Endothelial cell of umbilical vein (primary cell): ENCODE measurements around the gene CEACAM3. TPM values are rescaled to one million over a fixed set of nuclear protein-coding genes. Genes with fewer than 3 reads are reported as not detected.

Experiments
- BruUV-seq: library from RNA; stranded (reverse); fragments of 400-500 nt; replicated peaks from 2 replicates; lab custom pipeline; 2021; lab: Mats Ljungman, UMichigan
- CTCF ChIA-PET: fragments of 300-600, 350-600 bp; sonication (Branson Sonifier 250); formaldehyde crosslinking; loops from one replicate; lab custom pipeline; 2021; ENCODE audit warnings: antibody characterized with exemption, inconsistent platforms; lab: Charles Lee
- POLR2A ChIA-PET: fragments of 300-600, 350-600 bp; sonication (Branson Sonifier 250); formaldehyde crosslinking; loops from one replicate; lab custom pipeline; 2021; ENCODE audit warnings: antibody characterized with exemption, inconsistent platforms; lab: Charles Lee
- DNase-seq: peaks from one replicate; pipeline ENCODE4 v3.0.0-alpha.2; 2011; ENCODE audit warnings: low read depth, low spot score
- FAIRE-seq: peaks from 2 replicates; lab custom pipeline; 2011; peaks lifted over from hg19 to GRCh38; lab: Jason Lieb, UNC
- H2AFZ ChIP-seq: 2 replicates; pipeline ENCODE4 v1.6.0; 2012; ENCODE audit warnings: low read depth, low read length, control low read depth, inconsistent platforms
- H3K27ac ChIP-seq: 2 replicates; pipeline ENCODE4 v1.5.1; 2011; ENCODE audit warnings: low read depth, mild to moderate bottlenecking, control low read depth, low read length, moderate library complexity; ENCODE audit not compliant: insufficient read depth
- H3K27me3 ChIP-seq, 2 experiments: 2 replicates each; pipeline versions ENCODE4 v1.6.0 to v1.6.1; 2011; ENCODE audit warnings: low read length in 2 of 2, mixed read lengths in 1 of 2; ENCODE audit not compliant: control insufficient read depth in 2 of 2, insufficient read depth in 2 of 2
- H3K36me3 ChIP-seq, 2 experiments: 2 replicates in 1 of 2; 3 replicates in 1 of 2; pipeline ENCODE4 v1.5.1; 2011; ENCODE audit warnings: low read length in 2 of 2, mild to moderate bottlenecking in 1 of 2, moderate library complexity in 1 of 2; ENCODE audit not compliant: control insufficient read depth in 2 of 2, insufficient read depth in 2 of 2; ENCODE audit errors: extremely low read depth in 1 of 2
- H3K4me1 ChIP-seq: 3 replicates; pipeline ENCODE4 v1.5.1; 2011; ENCODE audit warnings: mild to moderate bottlenecking, low read length; ENCODE audit not compliant: control insufficient read depth, insufficient read depth; ENCODE audit errors: extremely low read depth
- H3K4me2 ChIP-seq: 2 replicates; pipeline ENCODE4 v1.6.1; 2011; ENCODE audit warnings: low read length, control low read depth, mixed read lengths; ENCODE audit not compliant: insufficient read depth
- H3K4me3 ChIP-seq, 3 experiments: fragments of 200-600 bp in 1 of 3; sonication (generic), shearing (Covaris generic) in 1 of 3; replicated peaks in 1 of 3; 2 replicates each; pipeline ENCODE4 v1.5.1; 2011 to 2016; ENCODE audit warnings: control low read depth in 3 of 3, low read length in 3 of 3, mild to moderate bottlenecking in 2 of 3, inconsistent platforms in 1 of 3, low read depth in 1 of 3, moderate library complexity in 1 of 3; ENCODE audit not compliant: insufficient read depth in 1 of 3
- H3K79me2 ChIP-seq: 2 replicates; pipeline ENCODE4 v1.6.0; 2012; ENCODE audit warnings: low read length, inconsistent platforms; ENCODE audit not compliant: control insufficient read depth, insufficient read depth
- H3K9ac ChIP-seq: replicated peaks from 2 replicates; pipeline ENCODE3; 2011; ENCODE audit warnings: low read length, control low read depth; ENCODE audit not compliant: insufficient read depth; ENCODE audit errors: extremely low read depth
- H3K9me1 ChIP-seq: replicated peaks from 3 replicates; pipeline ENCODE4 v1.6.0; 2011; ENCODE audit warnings: mild to moderate bottlenecking, low read length; ENCODE audit not compliant: control insufficient read depth, insufficient read depth; ENCODE audit errors: extremely low read depth
- H3K9me3 ChIP-seq: replicated peaks from 2 replicates; pipeline ENCODE4 v1.5.1; 2012; ENCODE audit warnings: low read length, inconsistent platforms; ENCODE audit not compliant: control insufficient read depth, insufficient read depth
- H4K20me1 ChIP-seq: replicated peaks from 2 replicates; pipeline ENCODE3; 2011; ENCODE audit warnings: mild to moderate bottlenecking, low read length; ENCODE audit not compliant: control insufficient read depth, insufficient read depth; ENCODE audit errors: extremely low read depth
- EZH2 ChIP-seq: IDR thresholded peaks from 2 replicates; pipeline ENCODE4 v1.6.1; 2012; ENCODE audit warnings: borderline replicate concordance, low read depth, mild to moderate bottlenecking, moderate library complexity, low read length, inconsistent platforms; ENCODE audit not compliant: severe bottlenecking
- FOS ChIP-seq: IDR thresholded peaks from 2 replicates; pipeline ENCODE4 v1.6.1; 2011; ENCODE audit warnings: mild to moderate bottlenecking, low read length, moderate library complexity, borderline replicate concordance; ENCODE audit not compliant: insufficient read depth
- GATA2 ChIP-seq: IDR thresholded peaks from 2 replicates; pipeline ENCODE4 v1.7.0; 2011; ENCODE audit warnings: low read depth, mild to moderate bottlenecking, moderate library complexity, mixed read lengths, low read length; ENCODE audit not compliant: insufficient read length, insufficient read depth
- JUN ChIP-seq: IDR thresholded peaks from 2 replicates; pipeline ENCODE4 v1.6.1; 2011; ENCODE audit warnings: borderline replicate concordance, low read depth; ENCODE audit not compliant: insufficient read length, insufficient read depth
- MYC ChIP-seq: IDR thresholded peaks from one replicate; pipeline ENCODE4 v1.6.1; 2011; ENCODE audit warnings: mild to moderate bottlenecking, low read depth, low read length
- POLR2A ChIP-seq: IDR thresholded peaks from 2 replicates; pipeline ENCODE4 v1.6.1; 2012; ENCODE audit warnings: low read depth, mild to moderate bottlenecking, control low read depth, low read length
- POLR2AphosphoS5 ChIP-seq: IDR thresholded peaks from 2 replicates; pipeline ENCODE4 v1.6.1; 2012; ENCODE audit warnings: low read depth, mild to moderate bottlenecking, control low read depth, low read length, moderate library complexity; ENCODE audit not compliant: insufficient read depth
- dilution Hi-C: fragments of 300-500 bp; cut with MboI; formaldehyde crosslinking; loops from one replicate; pipeline ENCODE4 v1.15.0; 2019; ENCODE audit warnings: low sequenced_read_pairs; ENCODE audit not compliant: extremely low pct_ligation_motif_present
- intact Hi-C: fragments of 100-400 bp; cut with micrococcal nuclease; formaldehyde crosslinking; loops from one replicate; pipeline ENCODE4 v1.10.0; 2022
- polyA plus RNA-seq, 4 experiments: library from polyadenylated mRNA; depleted of rRNA in 3 of 4; stranded (reverse) in 3 of 4; unstranded in 1 of 4; fragments of >200 nt; gene quantifications; 2 replicates each; pipeline versions ENCODE4 v1.2.1 to v1.2.3, GENCODE V29; 2011 to 2012; ENCODE audit warnings: missing spikeins in 1 of 4
- total RNA-seq: library from RNA; stranded (reverse); gene quantifications from 2 replicates; pipeline ENCODE4 v1.2.3, GENCODE V29; 2021
- TF ChIP-seq, protein P1 (sequence below), 2 donors: IDR thresholded peaks; 1 replicate in 1 of 2; 2 replicates in 1 of 2; pipeline ENCODE4 v1.5.1; 2011; ENCODE audit warnings: low read length in 2 of 2, mild to moderate bottlenecking in 2 of 2, moderate library complexity in 2 of 2, control low read depth in 1 of 2, inconsistent platforms in 1 of 2, low read depth in 1 of 2; ENCODE audit not compliant: insufficient read depth in 1 of 2; ENCODE audit errors: extremely low read depth in 1 of 2
- TF ChIP-seq, protein P2 (sequence below): IDR thresholded peaks from 2 replicates; pipeline ENCODE4 v1.6.1; 2011; ENCODE audit not compliant: insufficient read depth, insufficient read length

The CEACAM3 gene
- total and polyA plus RNA-seq, 2 donors (not counting 3 experiments of a cell fraction or from before 2014, with no cell fraction given): not detected

DNA sequence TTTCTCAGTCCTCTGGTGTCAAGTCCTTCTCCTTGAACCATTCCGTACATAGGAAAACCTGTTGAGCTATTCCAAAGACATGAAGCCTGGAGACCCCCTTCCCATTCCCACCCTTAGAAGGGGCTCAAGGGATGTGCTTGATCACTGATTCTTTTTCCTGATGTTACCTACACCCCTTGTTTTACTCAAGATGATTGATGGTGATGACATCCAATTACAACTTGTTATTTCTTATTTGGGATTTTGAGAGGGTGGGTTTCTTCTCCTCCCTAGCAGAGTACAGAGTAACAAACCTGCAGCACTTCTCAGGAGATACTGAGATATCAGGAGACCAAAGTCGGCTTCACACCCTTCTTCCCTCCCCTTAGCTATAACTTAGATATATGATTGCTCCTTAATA lies 57.0 kb downstream of the CEACAM3 start:
- FAIRE-seq: no peak
- no TSS peak for BruUV-seq

More for the DNA sequence above, 57.0 kb downstream of the CEACAM3 start:
- Histone ChIP-seq H2AFZ (no peak overlapping the region), H3K36me3 (no peaks in the 10 kb centered on the region), H3K4me3 (no peak overlapping the region), H3K9ac (no peak overlapping the region), H3K27ac (no peak overlapping the region), H3K79me2 (no peaks in the 10 kb centered on the region), H3K9me3 (no peaks in the 10 kb centered on the region), H3K27me3 (peaks cover 27 to 39% of the 10 kb centered on the region in 2 experiments), H3K4me2 (no peak overlapping the region), H4K20me1 (no peaks in the 10 kb centered on the region), H3K4me1 (no peaks in the 10 kb centered on the region), H3K9me1 (no peaks in the 10 kb centered on the region)
- no peak for DNase-seq
- intact Hi-C loops (no loop called here), dilution Hi-C loops (no loop called here)
- ChIA-PET POLR2A (no interaction called here), CTCF (interaction anchor here (0.8 to 1.4 kb wide), 2 partner anchors 78 to 162 kb away, joined by 3 read pairs; no protein-coding TSS in a partner anchor)
- TF ChIP-seq, protein P1, sequence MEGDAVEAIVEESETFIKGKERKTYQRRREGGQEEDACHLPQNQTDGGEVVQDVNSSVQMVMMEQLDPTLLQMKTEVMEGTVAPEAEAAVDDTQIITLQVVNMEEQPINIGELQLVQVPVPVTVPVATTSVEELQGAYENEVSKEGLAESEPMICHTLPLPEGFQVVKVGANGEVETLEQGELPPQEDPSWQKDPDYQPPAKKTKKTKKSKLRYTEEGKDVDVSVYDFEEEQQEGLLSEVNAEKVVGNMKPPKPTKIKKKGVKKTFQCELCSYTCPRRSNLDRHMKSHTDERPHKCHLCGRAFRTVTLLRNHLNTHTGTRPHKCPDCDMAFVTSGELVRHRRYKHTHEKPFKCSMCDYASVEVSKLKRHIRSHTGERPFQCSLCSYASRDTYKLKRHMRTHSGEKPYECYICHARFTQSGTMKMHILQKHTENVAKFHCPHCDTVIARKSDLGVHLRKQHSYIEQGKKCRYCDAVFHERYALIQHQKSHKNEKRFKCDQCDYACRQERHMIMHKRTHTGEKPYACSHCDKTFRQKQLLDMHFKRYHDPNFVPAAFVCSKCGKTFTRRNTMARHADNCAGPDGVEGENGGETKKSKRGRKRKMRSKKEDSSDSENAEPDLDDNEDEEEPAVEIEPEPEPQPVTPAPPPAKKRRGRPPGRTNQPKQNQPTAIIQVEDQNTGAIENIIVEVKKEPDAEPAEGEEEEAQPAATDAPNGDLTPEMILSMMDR (IDR thresholded peaks at IDR 0.05; ENCODE audit: extremely low read depth in 1 of 2, insufficient read depth in 1 of 2, low read depth in 1 of 2, low read length in 2 of 2): no peak
- TF ChIP-seq GATA2: no peak
- TF ChIP-seq FOS: no peak
- TF ChIP-seq POLR2AphosphoS5: no peak
- TF ChIP-seq, protein P2, sequence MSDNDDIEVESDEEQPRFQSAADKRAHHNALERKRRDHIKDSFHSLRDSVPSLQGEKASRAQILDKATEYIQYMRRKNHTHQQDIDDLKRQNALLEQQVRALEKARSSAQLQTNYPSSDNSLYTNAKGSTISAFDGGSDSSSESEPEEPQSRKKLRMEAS: no peak
- TF ChIP-seq MYC: no peak
- TF ChIP-seq JUN: no peak
- TF ChIP-seq EZH2: no peak
- no peak for TF ChIP-seq POLR2A
